DOHH2 (cell line): Measurements from ENCODE around the gene OR5B3.

Source experiments
- CTCF ChIP-seq: fragments of 200-600 bp; sonication (generic); IDR thresholded peaks from one replicate; pipeline ENCODE4 v1.5.1; 2014; ENCODE audit warnings: antibody characterized with exemption, mild to moderate bottlenecking, low read depth, low read length; ENCODE audit not compliant: poor library complexity, severe bottlenecking
- EZH2phosphoT487 ChIP-seq: fragments of 200-600 bp; sonication (generic); IDR thresholded peaks from 2 replicates; pipeline ENCODE4 v1.6.1; 2017; ENCODE audit warnings: borderline replicate concordance, mild to moderate bottlenecking, antibody characterized with exemption, low read length, moderate library complexity, mixed read lengths

DNA sequence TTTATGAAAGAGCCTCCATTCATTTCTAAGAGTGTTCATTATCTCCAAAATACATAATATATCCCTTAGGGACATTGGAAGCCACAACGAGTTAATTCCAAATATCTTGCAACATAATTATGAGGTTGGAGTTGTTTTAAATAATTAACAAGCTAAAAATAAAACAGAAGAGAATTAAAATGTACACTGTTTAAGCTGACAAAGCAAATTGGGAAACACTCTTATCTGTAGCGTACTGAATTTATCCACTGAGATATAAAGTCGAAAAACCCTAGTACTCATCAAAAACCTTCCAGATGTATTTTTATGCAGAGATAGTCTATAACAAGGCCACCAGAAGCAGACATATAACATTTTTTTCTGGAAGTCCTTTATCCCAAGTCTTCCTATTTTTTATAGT is 27.5 kb upstream of the OR5B3 start:
- TF ChIP-seq CTCF (no peak), EZH2phosphoT487 (no peak)
